Activated B cell treated with CpG ODN at 0.5 μM for 24 hours (primary cell): ENCODE measurements around the gene HOXA9. TPM values are rescaled to one million over a fixed set of nuclear protein-coding genes. Genes with fewer than 3 reads are reported as not detected.

Source experiments
- ATAC-seq: fragments of 200-7000 bp; cut with Tn5 transposase; one replicate; pipeline ENCODE4 v1.10.0; 2021; ENCODE audit warnings: low read depth, mild to moderate bottlenecking, moderate library complexity
- CTCF ChIA-PET: fragments of 350-600 bp; sonication (Branson Sonifier 250); formaldehyde crosslinking; loops from one replicate; lab custom pipeline; 2021; ENCODE audit warnings: antibody characterized with exemption; lab: Charles Lee
- POLR2A ChIA-PET: fragments of 350-600 bp; sonication (Branson Sonifier 250); formaldehyde crosslinking; loops from one replicate; lab custom pipeline; 2021; ENCODE audit warnings: antibody characterized with exemption; lab: Charles Lee
- DNase-seq: peaks from one replicate; pipeline ENCODE4 v3.0.0; 2022
- H3K27ac Mint-ChIP-seq: one replicate; pipeline ENCODE4 v1.8.0; 2020; ENCODE audit warnings: mixed read lengths
- H3K27me3 Mint-ChIP-seq: one replicate; pipeline ENCODE4 v1.8.0; 2021; ENCODE audit warnings: mixed read lengths
- H3K36me3 Mint-ChIP-seq: one replicate; pipeline ENCODE4 v1.8.0; 2021; ENCODE audit warnings: low read depth, mixed read lengths
- H3K4me1 Mint-ChIP-seq: one replicate; pipeline ENCODE4 v1.8.0; 2021; ENCODE audit warnings: mixed read lengths
- H3K4me3 Mint-ChIP-seq: one replicate; pipeline ENCODE4 v1.8.0; 2020; ENCODE audit warnings: mild to moderate bottlenecking, mixed read lengths
- H3K9me3 Mint-ChIP-seq: one replicate; pipeline ENCODE4 v1.8.0; 2020; ENCODE audit warnings: mixed read lengths
- intact Hi-C: fragments of 100-400 bp; cut with micrococcal nuclease; formaldehyde crosslinking; loops from one replicate; pipeline ENCODE4 v1.15.1; 2024
- total RNA-seq: library from RNA; stranded (reverse); gene quantifications from 2 replicates; pipeline ENCODE4 v1.2.3, GENCODE V29; 2022
- TF ChIP-seq, protein P1 (sequence below): fragments of 200-600 bp; IDR thresholded peaks from one replicate; pipeline ENCODE4 v1.8.0; 2022; ENCODE audit warnings: antibody characterized with exemption, mild to moderate bottlenecking

The HOXA9 gene
- total RNA-seq, 1 donor from 2014 or later: not detected

DNA sequence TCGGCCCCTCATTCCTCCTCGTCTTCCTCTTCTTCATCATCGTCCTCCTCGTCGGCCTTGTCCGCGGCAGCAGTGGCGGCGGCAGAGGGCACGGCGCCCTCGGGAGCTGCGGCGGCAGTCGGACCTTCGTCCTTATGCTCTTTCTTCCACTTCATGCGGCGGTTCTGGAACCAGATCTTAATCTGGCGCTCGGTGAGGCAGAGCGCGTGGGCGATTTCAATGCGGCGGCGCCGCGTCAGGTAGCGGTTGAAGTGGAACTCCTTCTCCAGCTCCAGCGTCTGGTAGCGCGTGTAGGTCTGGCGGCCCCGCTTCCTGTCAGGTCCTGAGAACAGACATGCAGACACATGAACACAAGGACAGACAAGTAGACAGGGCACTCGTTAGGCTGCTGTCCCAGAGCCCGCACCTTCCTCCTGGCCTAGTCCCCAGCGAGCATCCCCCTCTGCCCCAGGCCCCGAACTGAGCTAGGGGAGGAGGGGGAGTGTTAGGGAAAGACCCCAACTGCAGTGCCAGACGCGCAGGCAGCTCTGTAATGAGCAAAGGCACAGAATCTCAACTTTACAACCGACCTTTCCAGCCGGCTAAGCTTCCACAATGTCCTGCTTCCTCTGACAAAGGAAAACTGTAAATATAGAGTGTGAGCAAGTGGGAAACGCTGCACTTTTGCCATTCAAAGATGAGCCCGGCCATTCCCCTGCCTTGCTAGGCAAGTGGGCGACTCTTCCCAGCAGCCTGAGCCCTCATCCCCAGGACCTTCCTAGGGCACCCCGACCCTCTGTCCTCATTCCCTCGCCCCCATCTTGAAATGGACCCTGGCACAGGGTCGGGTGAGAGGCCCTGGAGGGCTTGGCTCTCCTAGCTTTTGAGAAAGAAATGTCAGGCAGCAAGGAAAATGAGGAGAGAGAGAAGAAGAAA, 10.2 kb downstream of the HOXA9 start:
- no peak for DNase-seq
- peaks cover 83% of the 10 kb centered on the region for H3K27me3 Mint-ChIP-seq
- H3K9me3 Mint-ChIP-seq: no peaks in the 10 kb centered on the region
- H3K36me3 Mint-ChIP-seq: no peaks in the 10 kb centered on the region
- H3K4me1 Mint-ChIP-seq: peaks cover 53% of the 10 kb centered on the region
- intact Hi-C loops: no loop called here
- H3K27ac Mint-ChIP-seq: peak overlapping the region; percentile 63
- TF ChIP-seq, protein P1, sequence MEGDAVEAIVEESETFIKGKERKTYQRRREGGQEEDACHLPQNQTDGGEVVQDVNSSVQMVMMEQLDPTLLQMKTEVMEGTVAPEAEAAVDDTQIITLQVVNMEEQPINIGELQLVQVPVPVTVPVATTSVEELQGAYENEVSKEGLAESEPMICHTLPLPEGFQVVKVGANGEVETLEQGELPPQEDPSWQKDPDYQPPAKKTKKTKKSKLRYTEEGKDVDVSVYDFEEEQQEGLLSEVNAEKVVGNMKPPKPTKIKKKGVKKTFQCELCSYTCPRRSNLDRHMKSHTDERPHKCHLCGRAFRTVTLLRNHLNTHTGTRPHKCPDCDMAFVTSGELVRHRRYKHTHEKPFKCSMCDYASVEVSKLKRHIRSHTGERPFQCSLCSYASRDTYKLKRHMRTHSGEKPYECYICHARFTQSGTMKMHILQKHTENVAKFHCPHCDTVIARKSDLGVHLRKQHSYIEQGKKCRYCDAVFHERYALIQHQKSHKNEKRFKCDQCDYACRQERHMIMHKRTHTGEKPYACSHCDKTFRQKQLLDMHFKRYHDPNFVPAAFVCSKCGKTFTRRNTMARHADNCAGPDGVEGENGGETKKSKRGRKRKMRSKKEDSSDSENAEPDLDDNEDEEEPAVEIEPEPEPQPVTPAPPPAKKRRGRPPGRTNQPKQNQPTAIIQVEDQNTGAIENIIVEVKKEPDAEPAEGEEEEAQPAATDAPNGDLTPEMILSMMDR: no peak
- no peak for ATAC-seq
- H3K4me3 Mint-ChIP-seq: peak overlapping the region; percentile 46
- POLR2A ChIA-PET: no interaction called here
- CTCF ChIA-PET: no interaction called here

DNA sequence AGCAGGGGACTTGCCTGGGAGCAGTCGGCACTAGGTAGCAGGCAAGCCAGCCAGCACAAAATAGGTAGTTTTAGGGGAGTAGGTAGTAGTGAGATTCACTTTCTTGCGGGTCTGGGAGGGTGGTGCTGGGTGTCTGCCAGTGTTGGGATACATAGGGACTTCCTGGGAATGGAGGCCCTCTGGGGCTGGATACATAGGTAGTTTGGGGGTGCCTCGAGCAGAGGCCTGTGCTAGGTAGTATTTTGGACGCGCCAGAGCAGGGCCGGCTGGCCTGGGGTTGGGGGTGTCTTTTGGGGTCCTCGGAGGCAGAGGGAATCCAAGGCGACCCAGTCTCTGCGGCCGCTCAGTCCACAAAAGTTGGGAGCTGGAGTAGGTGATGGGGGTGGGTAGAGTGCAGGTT, 11.0 kb downstream of the HOXA9 start:
- H3K27me3 Mint-ChIP-seq: peaks cover 77% of the 10 kb centered on the region
- peak overlapping the region; percentile 18 for H3K27ac Mint-ChIP-seq
- TF ChIP-seq, protein P1: no peak
- CTCF ChIA-PET: no interaction called here
- POLR2A ChIA-PET: no interaction called here
- intact Hi-C loops: no loop called here
- DNase-seq (no peak), ATAC-seq (no peak)
- H3K4me3 Mint-ChIP-seq: peak overlapping the region; percentile 38
- peaks cover 49% of the 10 kb centered on the region for H3K4me1 Mint-ChIP-seq
- no peaks in the 10 kb centered on the region for H3K9me3 Mint-ChIP-seq
- H3K36me3 Mint-ChIP-seq: no peaks in the 10 kb centered on the region

DNA sequence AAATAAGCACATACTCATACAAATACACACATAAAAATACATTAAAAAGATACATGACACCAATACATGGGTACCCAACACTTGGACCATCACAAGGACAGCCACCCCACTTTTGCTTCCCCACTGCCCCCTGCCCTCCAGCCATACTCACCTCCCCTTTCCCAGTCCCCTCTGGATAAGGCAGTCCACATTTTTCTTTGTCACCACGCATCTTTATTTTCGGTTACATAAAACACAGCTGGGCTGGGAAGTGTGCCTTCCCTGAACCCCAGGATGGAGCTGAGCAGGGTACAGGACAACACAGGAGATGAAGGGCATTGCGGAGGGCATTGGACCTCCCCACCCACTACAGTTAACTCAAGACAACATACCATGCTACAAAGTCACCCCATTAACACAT, 11.8 kb downstream of the HOXA9 start:
- Mint-ChIP-seq H3K27ac (no peak overlapping the region), H3K4me3 (no peak overlapping the region), H3K27me3 (peaks cover 76% of the 10 kb centered on the region), H3K4me1 (peaks cover 47% of the 10 kb centered on the region), H3K36me3 (no peaks in the 10 kb centered on the region), H3K9me3 (no peaks in the 10 kb centered on the region)
- DNase-seq (no peak), ATAC-seq (no peak)
- TF ChIP-seq, protein P1: no peak
- ChIA-PET CTCF (interaction anchor here (1.6 kb wide), 1 partner anchor 299 kb away, joined by 3 read pairs; no protein-coding TSS in a partner anchor), POLR2A (no interaction called here)
- intact Hi-C loops: no loop called here

DNA sequence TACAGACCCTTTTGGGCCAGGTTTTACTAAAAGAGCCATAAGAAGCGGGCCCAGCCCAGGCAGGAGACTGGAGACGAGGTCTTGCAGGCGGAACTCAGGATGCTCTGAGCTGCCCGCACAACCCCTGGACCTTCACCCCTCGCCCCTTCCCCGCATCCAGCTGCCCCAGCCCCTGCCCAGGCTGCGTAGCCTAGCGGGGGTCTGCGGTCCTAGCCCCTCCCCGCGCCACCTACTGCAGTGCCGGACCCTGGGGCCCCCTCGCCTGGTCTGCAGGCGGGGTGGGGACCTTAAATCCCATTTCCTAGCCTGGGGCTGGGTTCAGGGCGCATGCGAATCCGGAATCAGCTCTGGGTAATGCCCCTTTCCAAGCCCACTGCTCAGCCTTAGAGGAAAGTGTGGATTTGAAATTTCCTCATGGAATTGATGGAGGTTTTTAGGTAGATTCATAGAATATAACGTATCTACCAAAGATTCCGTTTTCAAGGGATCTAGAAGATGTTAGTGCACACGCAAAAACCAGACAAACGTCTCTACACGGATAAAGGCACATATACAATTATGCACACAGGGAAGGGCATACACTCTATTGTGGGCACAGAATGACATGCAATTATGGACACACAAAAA, 12.4 kb downstream of the HOXA9 start:
- peaks cover 49% of the 10 kb centered on the region for H3K4me1 Mint-ChIP-seq
- ChIA-PET POLR2A (no interaction called here), CTCF (interaction anchor here (1.6 kb wide), 1 partner anchor 299 kb away, joined by 3 read pairs; no protein-coding TSS in a partner anchor)
- intact Hi-C loops: no loop called here
- TF ChIP-seq, protein P1: no peak
- no peaks in the 10 kb centered on the region for H3K36me3 Mint-ChIP-seq
- no peak overlapping the region for H3K4me3 Mint-ChIP-seq
- ATAC-seq: no peak
- peaks cover 76% of the 10 kb centered on the region for H3K27me3 Mint-ChIP-seq
- H3K27ac Mint-ChIP-seq: no peak overlapping the region
- no peak for DNase-seq
- no peaks in the 10 kb centered on the region for H3K9me3 Mint-ChIP-seq
